DOHH2 (cell line): Measurements from ENCODE around the gene PPM1H.

Source experiments
- CTCF ChIP-seq: fragments of 200-600 bp; sonication (generic); IDR thresholded peaks from one replicate; pipeline ENCODE4 v1.5.1; 2014; ENCODE audit warnings: antibody characterized with exemption, mild to moderate bottlenecking, low read depth, low read length; ENCODE audit not compliant: poor library complexity, severe bottlenecking
- EZH2phosphoT487 ChIP-seq: fragments of 200-600 bp; sonication (generic); IDR thresholded peaks from 2 replicates; pipeline ENCODE4 v1.6.1; 2017; ENCODE audit warnings: borderline replicate concordance, mild to moderate bottlenecking, antibody characterized with exemption, low read length, moderate library complexity, mixed read lengths

GRCh38 chr12:62716037-62716436 lies 218.9 kb downstream of the PPM1H start:
- TF ChIP-seq CTCF (no peak), EZH2phosphoT487 (no peak)
